Activated T-cell treated with anti-CD3 and anti-CD28 coated beads, Interleukin-2, amount 50 U/mL, for 4 hours (primary cell): ENCODE data around the gene NPAS2. TPM values are rescaled to one million over a fixed set of nuclear protein-coding genes. Genes with fewer than 3 reads are reported as not detected.

Experiments
- ATAC-seq, 2 donors: fragments of 200-7000 bp; cut with Tn5 transposase; one replicate each; pipeline ENCODE4 v1.10.0; 2021
- DNase-seq: peaks from one replicate; pipeline ENCODE4 v3.0.0-alpha.2; 2020
- H3K27me3 Mint-ChIP-seq: one replicate; pipeline ENCODE4 v1.8.0; 2021; ENCODE audit warnings: low read depth, mixed read lengths
- H3K36me3 Mint-ChIP-seq: one replicate; pipeline ENCODE4 v1.8.0; 2022; ENCODE audit warnings: mixed read lengths; ENCODE audit not compliant: insufficient read depth
- H3K4me1 Mint-ChIP-seq: one replicate; pipeline ENCODE4 v1.8.0; 2021; ENCODE audit warnings: low read depth, mixed read lengths
- H3K4me3 Mint-ChIP-seq: one replicate; pipeline ENCODE4 v1.8.0; 2021; ENCODE audit warnings: mild to moderate bottlenecking, moderate library complexity, mixed read lengths
- H3K9me3 Mint-ChIP-seq: one replicate; pipeline ENCODE4 v1.8.0; 2021; ENCODE audit warnings: mixed read lengths
- total RNA-seq, 3 donors: library from RNA; stranded (reverse); gene quantifications; one replicate each; pipeline ENCODE4 v1.2.1, GENCODE V29; 2021

NPAS2 gene
- total RNA-seq, 3 donors from 2014 or later = 4.8 to 14.6 (median 10.4) TPM

GRCh38 chr2:100928235-100928634, 108.3 kb downstream of the NPAS2 start:
- no peaks in the 10 kb centered on the region for H3K9me3 Mint-ChIP-seq
- H3K36me3 Mint-ChIP-seq = no peaks in the 10 kb centered on the region
- no peaks in the 10 kb centered on the region for H3K27me3 Mint-ChIP-seq
- DNase-seq = no peak
- ATAC-seq = no peak
- no peak overlapping the region for H3K4me3 Mint-ChIP-seq
- H3K4me1 Mint-ChIP-seq = peaks cover 13% of the 10 kb centered on the region

- no peak overlapping the region for H3K4me3 Mint-ChIP-seq
- H3K9me3 Mint-ChIP-seq = no peaks in the 10 kb centered on the region
- no peaks in the 10 kb centered on the region for H3K27me3 Mint-ChIP-seq
- peaks cover 13% of the 10 kb centered on the region for H3K4me1 Mint-ChIP-seq
- H3K36me3 Mint-ChIP-seq = no peaks in the 10 kb centered on the region
- ATAC-seq = no peak
- DNase-seq = no peak
Observed at GRCh38 chr2:100929147-100929546, 109.2 kb downstream of the NPAS2 start.

- H3K9me3 Mint-ChIP-seq = no peaks in the 10 kb centered on the region
- no peak for DNase-seq
- no peaks in the 10 kb centered on the region for H3K4me1 Mint-ChIP-seq
- H3K4me3 Mint-ChIP-seq = no peak overlapping the region
- ATAC-seq = no peak
- no peaks in the 10 kb centered on the region for H3K27me3 Mint-ChIP-seq
- no peaks in the 10 kb centered on the region for H3K36me3 Mint-ChIP-seq
Observed at GRCh38 chr2:100934504-100935371, 114.8 kb downstream of the NPAS2 start.

GRCh38 chr2:100935372-100935752, 115.4 kb downstream of the NPAS2 start:
- H3K9me3 Mint-ChIP-seq = no peaks in the 10 kb centered on the region
- peaks cover 3% of the 10 kb centered on the region for H3K4me1 Mint-ChIP-seq
- ATAC-seq = no peak
- H3K36me3 Mint-ChIP-seq = no peaks in the 10 kb centered on the region
- no peak for DNase-seq
- H3K4me3 Mint-ChIP-seq = no peak overlapping the region
- H3K27me3 Mint-ChIP-seq = no peaks in the 10 kb centered on the region

GRCh38 chr2:100936070-100936741, 116.3 kb downstream of the NPAS2 start:
- H3K4me3 Mint-ChIP-seq = no peak overlapping the region
- ATAC-seq (no peak), DNase-seq (no peak)
- H3K27me3 Mint-ChIP-seq = no peaks in the 10 kb centered on the region
- H3K9me3 Mint-ChIP-seq = no peaks in the 10 kb centered on the region
- peaks cover 11% of the 10 kb centered on the region for H3K4me1 Mint-ChIP-seq
- no peaks in the 10 kb centered on the region for H3K36me3 Mint-ChIP-seq

GRCh38 chr2:100936972-100937542, 117.1 kb downstream of the NPAS2 start:
- Mint-ChIP-seq H3K4me3 (no peak overlapping the region), H3K27me3 (no peaks in the 10 kb centered on the region)

GRCh38 chr2:100938031-100939026, 118.4 kb downstream of the NPAS2 start:
- H3K9me3 Mint-ChIP-seq = no peaks in the 10 kb centered on the region
- H3K36me3 Mint-ChIP-seq = no peaks in the 10 kb centered on the region
- no peak for DNase-seq
- H3K4me3 Mint-ChIP-seq = no peak overlapping the region
- no peak for ATAC-seq
- H3K27me3 Mint-ChIP-seq = no peaks in the 10 kb centered on the region
- H3K4me1 Mint-ChIP-seq = peaks cover 22% of the 10 kb centered on the region

More at GRCh38 chr2:100936972-100937542, 117.1 kb downstream of the NPAS2 start:
- H3K36me3 Mint-ChIP-seq = no peaks in the 10 kb centered on the region
- peaks cover 20% of the 10 kb centered on the region for H3K4me1 Mint-ChIP-seq
- no peak for DNase-seq
- H3K9me3 Mint-ChIP-seq = no peaks in the 10 kb centered on the region
- no peak for ATAC-seq

- no peaks in the 10 kb centered on the region for H3K36me3 Mint-ChIP-seq
- ATAC-seq (no peak), DNase-seq (no peak)
- no peaks in the 10 kb centered on the region for H3K27me3 Mint-ChIP-seq
- H3K4me3 Mint-ChIP-seq = no peak overlapping the region
- H3K4me1 Mint-ChIP-seq = peaks cover 22% of the 10 kb centered on the region
- no peaks in the 10 kb centered on the region for H3K9me3 Mint-ChIP-seq
Observed at GRCh38 chr2:100939445-100939844, 119.5 kb downstream of the NPAS2 start.

GRCh38 chr2:100940240-100940639, 120.3 kb downstream of the NPAS2 start:
- H3K36me3 Mint-ChIP-seq = no peaks in the 10 kb centered on the region
- H3K27me3 Mint-ChIP-seq = no peaks in the 10 kb centered on the region
- H3K4me3 Mint-ChIP-seq = peak overlapping the region; percentile 62
- DNase-seq = no peak
- H3K4me1 Mint-ChIP-seq = peaks cover 22% of the 10 kb centered on the region
- no peaks in the 10 kb centered on the region for H3K9me3 Mint-ChIP-seq
- no peak for ATAC-seq

- Mint-ChIP-seq H3K9me3 (no peaks in the 10 kb centered on the region), H3K4me1 (peaks cover 22% of the 10 kb centered on the region), H3K36me3 (no peaks in the 10 kb centered on the region), H3K4me3 (peak overlapping the region; percentile 62), H3K27me3 (no peaks in the 10 kb centered on the region)
- peak; percentile 43 to 44 for ATAC-seq
- DNase-seq = no peak
Observed at GRCh38 chr2:100940766-100941645, 121.1 kb downstream of the NPAS2 start.

GRCh38 chr2:100941646-100942240, 121.8 kb downstream of the NPAS2 start:
- Mint-ChIP-seq H3K27me3 (peaks cover 3% of the 10 kb centered on the region), H3K4me1 (peaks cover 22% of the 10 kb centered on the region), H3K4me3 (peak overlapping the region; percentile 62), H3K9me3 (no peaks in the 10 kb centered on the region), H3K36me3 (no peaks in the 10 kb centered on the region)
- ATAC-seq (no peak), DNase-seq (no peak)

- DNase-seq = no peak
- H3K27me3 Mint-ChIP-seq = peaks cover 5% of the 10 kb centered on the region
Observed at GRCh38 chr2:100944617-100945432, 124.9 kb downstream of the NPAS2 start.

More at GRCh38 chr2:100944617-100945432, 124.9 kb downstream of the NPAS2 start:
- H3K4me3 Mint-ChIP-seq = no peak overlapping the region
- no peak for ATAC-seq
- no peaks in the 10 kb centered on the region for H3K9me3 Mint-ChIP-seq
- H3K4me1 Mint-ChIP-seq = peaks cover 22% of the 10 kb centered on the region
- peaks cover 4% of the 10 kb centered on the region for H3K36me3 Mint-ChIP-seq
